NT2/D1 (cell line): ENCODE data around the gene PRKAR2A.

Source experiments
- YY1 ChIP-seq: IDR thresholded peaks from 2 replicates; pipeline ENCODE4 v1.6.1; 2011; ENCODE audit not compliant: insufficient read length, insufficient read depth
- ZNF274 ChIP-seq: IDR thresholded peaks from 2 replicates; pipeline ENCODE4 v1.6.1; 2011; ENCODE audit warnings: mild to moderate bottlenecking, low read depth, low read length

GRCh38 chr3:48788544-48789162, 59.0 kb downstream of the PRKAR2A start:
- TF ChIP-seq ZNF274 = no peak
- no peak for TF ChIP-seq YY1
